Mucosa of descending colon (tissue), 3 donors: ENCODE results near the gene PPM1D. TPM values are rescaled to one million over a fixed set of nuclear protein-coding genes. Genes with fewer than 3 reads are reported as not detected.
A peak's percentile ranks its signal among the peaks of the same experiment; 100 is the strongest.

Experiments used
- ATAC-seq: fragments of 200-7000 bp; cut with Tn5 transposase; one replicate; pipeline ENCODE4 v1.9.1; 2020; ENCODE audit warnings: mild to moderate bottlenecking, moderate library complexity
- DNase-seq, 3 donors: peaks; one replicate each; pipeline ENCODE4 v3.0.0-alpha.2; 2020
- H3K36me3 ChIP-seq: fragments of 200-600 bp; one replicate; pipeline ENCODE4 v1.8.0; 2021; ENCODE audit warnings: low read depth, mild to moderate bottlenecking
- H3K4me1 ChIP-seq: fragments of 200-600 bp; one replicate; pipeline ENCODE4 v1.8.0; 2021; ENCODE audit warnings: low read depth, mild to moderate bottlenecking
- H3K4me3 ChIP-seq: fragments of 200-600 bp; one replicate; pipeline ENCODE4 v1.8.0; 2021; ENCODE audit warnings: mild to moderate bottlenecking
- H3K9me3 ChIP-seq: fragments of 200-600 bp; one replicate; pipeline ENCODE4 v1.8.0; 2021; ENCODE audit warnings: mild to moderate bottlenecking
- CTCF ChIP-seq: fragments of 200-600 bp; IDR thresholded peaks from one replicate; pipeline ENCODE4 v1.8.0; 2022; ENCODE audit warnings: antibody characterized with exemption, mild to moderate bottlenecking
- intact Hi-C, 2 donors: fragments of 100-400 bp; cut with DNase I in 1 of 2; cut with micrococcal nuclease in 1 of 2; formaldehyde crosslinking; loops; one replicate each; pipeline versions ENCODE4 v1.11.0 to v1.11.1; 2022; cut with DNase I, micrococcal nuclease
- total RNA-seq, 3 donors: library from RNA; stranded (reverse); fragmentation: NEBNext Ultra II Directional in 2 of 3; extraction: Animal tissue kit (Norgen Biotek cat#: 25700) in 2 of 3; gene quantifications; one replicate each; pipeline versions ENCODE4 v1.2.1 to v1.2.4, GENCODE V29; 2021 to 2023
- donor health status: DM: no; HTN: no; CAD: no; lungs with moderate emphysema.
- donor health status: DM: no; HTN: no; CAD: no.
- donor health status: DM: no; HTN: yes; CAD: no.

PPM1D gene
- total RNA-seq, 3 donors from 2014 or later, result 16.0 to 20.6 (median 16.3) TPM

GRCh38 chr17:60640503-60640902 lies 40.5 kb downstream of the PPM1D start:
- no peak for TF ChIP-seq CTCF
- Histone ChIP-seq H3K4me3 (no peak overlapping the region), H3K9me3 (no peaks in the 10 kb centered on the region), H3K4me1 (no peaks in the 10 kb centered on the region), H3K36me3 (no peaks in the 10 kb centered on the region)
- intact Hi-C loops, result no loop called here
- DNase-seq, result no peak
- no peak for ATAC-seq

DNA sequence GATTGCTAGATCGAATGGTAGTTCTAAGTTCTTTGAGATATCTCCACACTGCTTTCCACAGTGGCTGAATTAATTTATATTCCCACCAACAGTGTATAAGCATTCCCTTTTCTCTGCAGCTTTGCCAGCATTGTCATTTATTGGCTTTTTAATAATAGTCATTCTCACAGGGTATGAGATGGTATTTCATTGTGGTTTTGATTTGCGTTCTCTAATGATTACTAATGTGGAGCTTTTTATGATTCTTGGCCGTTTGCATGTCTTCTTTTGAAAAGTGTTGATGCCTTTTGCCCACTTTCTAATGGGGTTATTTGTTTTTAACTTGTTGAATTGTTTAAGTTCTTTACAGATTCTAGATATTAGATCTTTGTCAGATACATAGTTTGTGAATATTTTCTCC lies 41.1 kb downstream of the PPM1D start:
- Histone ChIP-seq H3K9me3 (no peaks in the 10 kb centered on the region), H3K4me1 (no peaks in the 10 kb centered on the region), H3K36me3 (no peaks in the 10 kb centered on the region), H3K4me3 (no peak overlapping the region)
- intact Hi-C loops, result no loop called here
- no peak for TF ChIP-seq CTCF
- ATAC-seq, result no peak
- no peak for DNase-seq

DNA sequence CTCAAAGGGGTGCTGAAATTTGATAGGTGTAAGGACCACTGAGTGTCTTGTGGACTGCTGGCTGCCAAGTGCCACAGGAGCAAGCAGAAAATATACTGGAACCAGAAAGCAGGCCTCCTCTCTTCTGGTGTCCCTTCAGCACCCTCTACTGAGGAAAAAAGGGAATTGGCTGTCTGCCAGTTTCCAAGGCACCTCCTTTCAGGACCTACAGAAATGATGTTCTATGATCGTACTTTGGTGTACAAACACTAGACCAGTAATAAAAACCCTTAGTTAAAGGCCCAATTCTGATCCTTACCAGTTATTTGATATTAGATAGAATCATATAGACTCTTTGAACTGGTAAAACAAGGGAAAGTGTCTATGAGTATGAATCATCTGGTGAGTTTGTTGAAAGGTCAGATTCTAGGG lies 41.8 kb downstream of the PPM1D start:
- intact Hi-C loops, result no loop called here
- Histone ChIP-seq H3K4me3 (no peak overlapping the region), H3K36me3 (no peaks in the 10 kb centered on the region), H3K4me1 (no peaks in the 10 kb centered on the region), H3K9me3 (no peaks in the 10 kb centered on the region)
- ATAC-seq, result peak; percentile 82
- TF ChIP-seq CTCF, result peak; percentile 10
- peak in 1 of 3 donors; percentile 79 for DNase-seq

DNA sequence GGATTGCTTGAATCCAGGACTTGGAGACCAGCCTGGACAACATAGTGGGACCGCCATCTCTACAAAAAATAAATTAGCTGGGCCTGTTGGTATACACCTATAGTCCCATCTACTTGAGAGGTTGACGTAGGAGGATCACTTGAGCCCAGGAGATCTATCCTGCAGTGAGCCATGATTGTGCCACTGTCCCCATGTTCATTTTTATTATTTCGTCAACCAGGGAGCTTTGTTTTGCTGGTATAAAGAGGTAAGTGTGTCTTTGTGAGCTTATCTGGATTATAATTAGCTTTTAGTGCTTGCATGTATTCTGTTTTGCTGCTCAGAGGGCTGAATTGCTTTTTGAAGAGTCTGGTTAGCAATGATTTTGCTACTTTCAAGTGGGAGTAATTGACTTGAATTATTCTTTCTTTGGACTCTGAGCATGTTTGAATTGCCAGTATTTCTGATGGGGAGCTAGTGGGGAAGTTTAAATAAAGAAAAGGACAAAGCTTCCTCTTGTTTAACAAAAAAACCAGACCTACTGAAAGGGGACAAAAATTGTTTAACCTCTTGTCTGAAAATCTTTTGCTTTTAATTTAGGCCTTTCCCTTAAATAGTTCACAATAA lies 46.0 kb downstream of the PPM1D start:
- ATAC-seq, result no peak
- no peak for TF ChIP-seq CTCF
- intact Hi-C loops, result no loop called here
- DNase-seq, result no peak
- H3K4me1 ChIP-seq, result no peaks in the 10 kb centered on the region
- H3K4me3 ChIP-seq, result no peak overlapping the region
- no peaks in the 10 kb centered on the region for H3K9me3 ChIP-seq
- H3K36me3 ChIP-seq, result no peaks in the 10 kb centered on the region

DNA sequence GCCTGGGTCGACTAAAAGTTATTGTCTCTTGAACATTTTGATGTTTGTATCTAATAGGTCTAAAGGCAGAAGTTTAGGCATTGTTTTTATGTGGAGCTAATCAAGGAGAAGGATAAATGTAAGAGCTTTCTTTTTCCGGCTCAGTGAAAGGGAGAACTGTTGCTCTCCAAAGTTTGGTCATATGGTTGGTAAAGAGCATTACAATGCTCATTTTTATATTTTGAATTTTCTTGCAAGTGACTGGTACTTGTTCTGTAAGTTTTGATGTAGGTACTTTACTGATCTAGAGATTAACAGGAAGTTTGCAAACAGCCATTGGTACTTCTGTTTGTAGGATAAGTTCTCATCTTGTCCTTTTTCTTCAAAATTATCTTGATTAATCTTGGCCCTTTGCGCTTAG lies 46.7 kb downstream of the PPM1D start:
- Histone ChIP-seq H3K4me3 (no peak overlapping the region), H3K9me3 (no peaks in the 10 kb centered on the region), H3K36me3 (no peaks in the 10 kb centered on the region), H3K4me1 (no peaks in the 10 kb centered on the region)
- DNase-seq (no peak), ATAC-seq (no peak)
- TF ChIP-seq CTCF, result no peak
- intact Hi-C loops, result no loop called here

DNA sequence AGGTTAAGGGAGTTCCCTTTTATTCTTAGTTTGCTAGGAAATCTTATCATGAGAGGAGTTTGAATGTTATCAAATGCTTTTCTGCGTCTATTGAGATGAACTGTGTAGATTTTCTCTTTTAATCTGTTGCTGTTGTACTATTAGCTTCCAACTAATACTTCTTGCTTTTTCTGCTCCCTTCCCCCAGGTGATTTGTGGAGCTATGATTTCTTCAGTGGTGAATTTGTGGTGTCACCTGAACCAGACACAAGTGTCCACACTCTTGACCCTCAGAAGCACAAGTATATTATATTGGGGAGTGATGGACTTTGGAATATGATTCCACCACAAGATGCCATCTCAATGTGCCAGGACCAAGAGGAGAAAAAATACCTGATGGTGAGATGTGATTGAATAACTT lies 47.7 kb downstream of the PPM1D start:
- TF ChIP-seq CTCF, result no peak
- no peaks in the 10 kb centered on the region for H3K36me3 ChIP-seq
- no peak for ATAC-seq
- H3K9me3 ChIP-seq, result no peaks in the 10 kb centered on the region
- H3K4me1 ChIP-seq, result no peaks in the 10 kb centered on the region
- H3K4me3 ChIP-seq, result no peak overlapping the region
- no peak for DNase-seq
- intact Hi-C loops, result no loop called here
